HL-60/S4 treated with phorbol 12-myristate 13-acetate at 8.2 ng/mL for 4 days and 3 days (cell line): ENCODE measurements around the gene TUBGCP5.
"Not testable (repeated sequence)": the region's sequence is repeated elsewhere in the genome, so short reads cannot be mapped to it uniquely, and the experiment has no call there.

Experiments used
- in situ Hi-C: fragments of 300-500 bp; cut with MboI; formaldehyde crosslinking; loops from 2 replicates; pipeline ENCODE4 v1.15.0; 2022; ENCODE audit warnings: low sequenced_read_pairs

TUBGCP5 gene

GRCh38 chr15:23039143-23039916, at the start of gene TUBGCP5:
TUBGCP5 (minus strand) TSS chr15:23039569; CDS start chr15:23039543, 26 bp downstream.
- in situ Hi-C loops, result no loop called here

GRCh38 chr15:23083115-23083514, 43.7 kb upstream of the TUBGCP5 start:
- in situ Hi-C loops, result no loop called here

- in situ Hi-C loops, result not testable (repeated sequence)
These were observed 42.8 kb upstream of the TUBGCP5 start for GRCh38 chr15:23081996-23082737.

GRCh38 chr15:23081271-23081670, 41.9 kb upstream of the TUBGCP5 start:
- in situ Hi-C loops, result no loop called here

- in situ Hi-C loops, result no loop called here
These were observed 40.4 kb upstream of the TUBGCP5 start for GRCh38 chr15:23079766-23080165.

- in situ Hi-C loops, result no loop called here
These were observed 36.6 kb upstream of the TUBGCP5 start for GRCh38 chr15:23075927-23076326.

- in situ Hi-C loops, result no loop called here
These were observed 35.3 kb upstream of the TUBGCP5 start for GRCh38 chr15:23074684-23075083.

- in situ Hi-C loops, result no loop called here
These were observed 34.7 kb upstream of the TUBGCP5 start for GRCh38 chr15:23073890-23074646.

GRCh38 chr15:23072633-23073032, 33.3 kb upstream of the TUBGCP5 start:
- in situ Hi-C loops, result no loop called here

GRCh38 chr15:23069496-23070166, 30.3 kb upstream of the TUBGCP5 start:
- in situ Hi-C loops, result no loop called here

GRCh38 chr15:23067416-23067815, 28.0 kb upstream of the TUBGCP5 start:
- in situ Hi-C loops, result no loop called here

- in situ Hi-C loops, result no loop called here
These were observed 26.5 kb upstream of the TUBGCP5 start for GRCh38 chr15:23065836-23066235.

- in situ Hi-C loops, result no loop called here
These were observed 24.8 kb upstream of the TUBGCP5 start for GRCh38 chr15:23064156-23064555.

- in situ Hi-C loops, result no loop called here
These were observed 18.3 kb upstream of the TUBGCP5 start for GRCh38 chr15:23057707-23058106.

- in situ Hi-C loops, result no loop called here
These were observed 15.9 kb upstream of the TUBGCP5 start for GRCh38 chr15:23055316-23055715.

GRCh38 chr15:23052522-23052921, 13.2 kb upstream of the TUBGCP5 start:
- in situ Hi-C loops, result no loop called here

GRCh38 chr15:23050708-23051107, 11.3 kb upstream of the TUBGCP5 start:
- in situ Hi-C loops, result no loop called here

GRCh38 chr15:23049984-23050628, 10.7 kb upstream of the TUBGCP5 start:
- in situ Hi-C loops, result no loop called here

GRCh38 chr15:23048572-23049282, 9.4 kb upstream of the TUBGCP5 start:
- in situ Hi-C loops, result not testable (repeated sequence)

- in situ Hi-C loops, result not testable (repeated sequence)
These were observed 4.6 kb upstream of the TUBGCP5 start for GRCh38 chr15:23043987-23044386.
